GM19035 (cell line): ENCODE data around the gene EFCAB6.

Experiments used
- ATAC-seq: cut with Tn5 transposase; IDR thresholded peaks from one replicate; pipeline ENCODE4 v1.9.1; 2021; ENCODE audit not compliant: unreplicated experiment

Gene EFCAB6

DNA sequence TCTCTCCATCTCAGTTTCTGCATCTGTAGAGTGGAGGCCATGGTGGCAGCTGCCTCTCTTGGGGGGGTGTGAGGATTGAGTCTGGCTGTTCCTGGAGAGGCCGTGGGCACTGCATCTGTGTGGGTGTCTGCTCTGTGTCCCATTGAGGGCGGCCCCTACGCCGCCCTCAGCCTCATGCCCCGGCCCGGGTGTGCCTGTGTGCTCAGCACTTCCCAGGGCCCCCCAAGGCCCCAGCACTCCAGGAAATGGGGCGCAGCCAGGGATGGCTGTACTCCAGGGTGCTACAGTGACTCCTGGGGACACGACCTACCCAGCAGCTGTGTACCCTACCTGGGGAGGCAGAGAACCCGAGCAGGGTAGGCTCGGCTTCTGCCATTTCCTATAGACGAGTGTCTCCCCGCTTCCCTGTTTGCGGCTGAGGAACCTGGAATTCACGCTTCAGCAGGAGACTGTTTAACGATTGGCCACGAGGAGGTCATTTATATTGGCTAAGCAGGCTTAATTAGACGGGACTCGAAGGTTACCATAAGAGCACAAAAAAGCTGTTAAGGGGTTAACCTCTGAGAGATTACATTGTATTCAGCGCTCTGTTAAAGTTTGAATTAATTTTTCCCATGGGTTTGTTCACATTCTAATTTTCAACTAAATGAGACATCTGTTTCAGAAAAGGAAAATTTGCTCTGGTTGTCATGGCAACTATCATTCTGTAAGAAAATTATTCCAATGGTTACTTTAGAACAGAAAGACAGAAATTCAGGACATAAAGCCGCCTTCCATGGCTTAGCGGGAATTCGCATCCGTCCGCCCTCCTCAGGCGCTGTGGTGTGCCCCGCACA, 323.9 kb downstream of the EFCAB6 start:
- no peak for ATAC-seq

DNA sequence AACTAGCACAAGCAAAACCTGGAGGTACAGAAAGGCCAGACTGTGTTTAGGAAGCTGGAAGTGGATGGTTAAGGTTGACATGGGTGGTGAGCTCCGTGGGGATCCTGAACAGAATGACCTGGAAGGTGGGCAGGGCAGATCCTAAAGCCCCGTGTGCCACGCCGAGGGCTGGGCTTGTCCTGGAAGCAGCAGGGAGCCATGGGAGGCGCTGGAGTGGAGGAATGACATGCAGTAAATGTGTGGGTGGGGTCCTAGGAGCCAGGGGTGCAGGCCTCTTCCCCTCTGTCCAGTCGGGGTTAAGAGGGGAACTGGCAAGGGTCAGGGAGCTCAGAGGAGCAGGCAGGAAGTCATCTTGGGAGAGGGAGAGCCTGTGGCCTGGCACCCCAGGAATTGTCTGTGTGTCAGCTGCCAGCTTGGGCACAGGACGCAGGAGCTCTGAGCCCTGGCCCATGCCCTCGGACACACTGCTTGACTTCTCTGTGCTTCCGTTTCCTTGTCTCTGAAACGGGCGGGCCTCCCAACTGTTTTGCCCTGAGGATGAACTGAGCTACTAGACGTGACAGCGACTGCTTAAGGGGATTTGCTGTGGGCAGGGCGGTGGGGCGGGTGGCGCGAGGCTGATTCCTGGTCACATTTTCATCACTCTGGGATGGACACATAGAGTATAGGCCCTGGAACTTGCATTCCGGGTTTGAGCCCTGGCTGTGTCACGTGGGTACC, 324.6 kb downstream of the EFCAB6 start:
- no peak for ATAC-seq

DNA sequence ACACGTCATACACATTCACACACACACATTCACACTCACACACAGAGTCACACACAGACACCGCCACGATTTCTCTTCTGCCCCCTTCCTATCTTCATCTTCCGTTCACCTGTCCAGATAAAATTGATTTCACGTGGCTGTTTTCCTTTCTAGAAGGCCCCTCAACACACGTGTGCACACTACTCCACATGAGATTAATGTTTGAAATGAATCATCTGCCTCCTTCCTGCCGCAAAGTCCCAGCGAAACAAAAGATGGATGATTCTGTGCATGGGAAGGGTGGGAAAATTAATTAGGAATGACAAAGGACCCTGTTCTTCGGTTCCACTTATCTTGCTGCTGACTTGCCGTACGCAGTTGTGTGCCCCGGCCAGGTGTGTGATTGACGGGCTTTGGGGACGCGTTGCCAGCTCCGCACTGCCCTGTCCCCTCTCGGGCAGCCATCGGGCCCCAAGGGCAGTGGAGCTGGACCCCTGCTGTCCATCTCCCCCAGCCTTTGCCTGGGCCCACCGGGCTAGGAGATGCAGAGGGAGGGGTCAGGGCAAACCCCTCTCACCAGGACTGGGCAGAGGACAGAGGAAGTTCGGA, 326.5 kb downstream of the EFCAB6 start:
- ATAC-seq = no peak

DNA sequence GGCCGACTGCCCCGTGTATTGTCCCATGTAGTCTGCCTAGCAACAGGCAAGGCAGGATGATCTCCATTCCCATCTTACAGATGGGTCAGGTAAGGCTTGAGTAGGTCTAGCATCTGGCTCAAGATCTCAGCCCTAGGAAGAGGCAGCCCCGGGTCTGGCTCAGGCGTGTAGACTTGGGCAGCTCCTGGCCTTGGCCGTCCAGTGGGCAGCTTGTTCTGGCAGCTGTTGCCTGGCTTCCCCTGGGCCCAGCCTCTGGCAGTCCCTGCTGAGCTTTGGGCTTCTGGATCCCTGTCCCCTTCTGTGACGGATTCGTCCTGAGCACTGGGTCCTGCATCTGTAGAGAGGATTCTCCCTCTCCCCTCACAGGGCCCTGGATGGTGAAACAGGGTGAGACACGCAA, 327.9 kb downstream of the EFCAB6 start:
- ATAC-seq = no peak

DNA sequence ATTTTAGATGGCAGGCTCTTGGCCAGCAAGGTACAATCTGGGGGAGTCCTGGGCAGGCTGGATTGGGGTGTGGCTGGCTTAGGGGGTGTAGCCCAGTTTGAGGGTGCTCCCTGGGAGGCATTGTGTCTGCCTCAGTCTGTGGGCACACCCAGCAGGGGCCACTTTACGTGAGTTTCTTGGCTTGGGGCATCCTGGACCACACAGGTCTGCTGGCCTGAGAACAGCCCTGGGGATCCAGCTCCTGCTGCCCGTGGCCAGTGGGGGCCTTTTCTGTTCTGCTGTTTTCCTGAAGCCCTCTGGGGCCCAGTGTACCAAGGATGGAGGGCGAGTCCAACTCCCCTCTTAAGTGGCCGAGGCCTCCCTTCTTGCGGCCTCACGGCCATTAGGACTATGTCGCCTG, 328.4 kb downstream of the EFCAB6 start:
- no peak for ATAC-seq

DNA sequence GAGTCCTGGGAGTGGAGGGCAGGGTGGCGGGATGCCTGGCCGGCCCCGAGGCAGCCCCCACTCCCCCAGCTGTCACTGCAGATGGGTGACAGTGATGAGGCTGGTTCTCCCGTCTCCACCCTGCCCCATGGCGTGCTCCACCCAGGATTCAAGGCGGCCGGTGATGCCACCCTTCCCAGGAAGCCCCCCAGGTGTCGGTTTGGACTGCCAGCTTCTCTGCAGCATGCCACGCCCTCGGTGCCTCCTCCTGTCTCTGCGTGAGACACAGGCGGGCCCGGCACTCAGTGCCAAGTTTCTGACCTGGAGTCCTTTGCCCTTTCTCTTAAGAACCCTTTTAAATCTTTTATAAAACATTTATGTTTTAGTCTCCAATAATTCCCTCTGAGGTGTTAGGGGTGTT, 328.8 kb downstream of the EFCAB6 start:
- no peak for ATAC-seq

DNA sequence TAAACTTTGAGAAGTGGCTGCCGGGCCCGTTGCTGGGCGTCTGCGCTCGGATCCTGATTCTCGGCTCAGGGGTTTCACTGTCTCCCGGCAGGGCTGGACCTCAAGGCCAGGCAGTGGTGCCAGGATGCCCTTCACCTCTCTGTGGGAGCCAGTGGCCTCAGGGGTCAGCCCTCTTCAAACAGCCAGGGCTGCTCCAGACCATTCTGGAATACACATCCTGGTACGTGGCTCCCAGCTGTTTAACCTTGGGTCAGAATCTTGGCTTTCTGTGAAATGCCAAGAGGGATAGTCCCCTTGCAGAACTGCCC, 329.8 kb downstream of the EFCAB6 start:
- no peak for ATAC-seq

DNA sequence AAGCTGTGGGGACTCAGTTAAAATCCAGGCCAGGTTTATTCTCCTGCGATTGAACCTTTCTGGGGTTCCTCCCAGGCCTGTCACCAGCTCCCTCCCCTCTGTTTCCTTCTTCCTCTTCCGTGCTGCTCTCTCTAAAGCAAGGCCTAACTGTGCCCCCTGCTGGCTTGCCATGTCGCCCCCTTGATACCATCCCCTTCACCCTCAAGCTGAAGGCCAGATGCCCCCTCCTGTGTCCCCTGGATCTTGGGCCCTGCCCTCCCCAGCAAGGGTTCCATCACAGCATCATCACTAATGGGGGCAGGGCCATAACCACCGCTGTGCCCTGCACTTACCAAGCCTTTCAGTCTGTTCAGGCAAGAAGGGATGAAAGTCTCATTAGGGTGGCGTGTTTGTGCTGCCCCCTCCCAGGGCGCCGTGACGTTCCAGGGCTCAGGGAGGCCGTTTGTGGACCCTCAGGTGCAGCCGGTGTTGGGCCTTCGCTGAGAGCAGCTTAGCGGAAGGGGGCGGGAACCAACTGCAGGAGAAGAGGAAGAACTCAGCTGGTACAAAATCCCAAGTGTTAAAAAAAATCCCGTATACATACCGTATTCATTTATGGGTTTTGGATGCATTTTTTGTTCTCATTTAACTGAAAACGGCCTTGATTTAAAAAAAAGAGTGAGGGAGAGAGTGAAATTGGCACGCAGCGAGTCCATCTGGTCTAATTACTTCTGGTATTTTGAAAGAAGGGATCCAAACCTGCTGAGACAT, 330.4 kb downstream of the EFCAB6 start:
- ATAC-seq = no peak

DNA sequence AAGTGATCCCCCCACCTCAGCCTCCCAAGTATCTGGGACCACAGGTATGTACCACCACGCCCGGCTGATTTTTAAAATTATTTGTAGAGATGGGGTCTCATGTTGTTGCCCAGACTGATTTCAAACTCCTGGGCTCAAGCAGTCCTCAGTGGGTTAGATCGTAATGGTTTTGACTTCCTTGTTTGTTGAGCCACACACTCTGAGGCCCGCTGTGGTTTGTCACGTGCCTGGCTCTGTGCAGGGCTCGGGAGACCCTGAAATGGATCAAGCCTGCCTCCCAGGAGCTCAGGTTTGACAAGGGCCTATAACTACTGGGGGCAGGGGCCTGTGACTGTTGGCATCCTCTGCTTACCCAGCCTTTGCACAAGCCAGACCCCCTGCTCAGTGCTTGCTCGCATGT, 332.1 kb downstream of the EFCAB6 start:
- ATAC-seq = no peak

DNA sequence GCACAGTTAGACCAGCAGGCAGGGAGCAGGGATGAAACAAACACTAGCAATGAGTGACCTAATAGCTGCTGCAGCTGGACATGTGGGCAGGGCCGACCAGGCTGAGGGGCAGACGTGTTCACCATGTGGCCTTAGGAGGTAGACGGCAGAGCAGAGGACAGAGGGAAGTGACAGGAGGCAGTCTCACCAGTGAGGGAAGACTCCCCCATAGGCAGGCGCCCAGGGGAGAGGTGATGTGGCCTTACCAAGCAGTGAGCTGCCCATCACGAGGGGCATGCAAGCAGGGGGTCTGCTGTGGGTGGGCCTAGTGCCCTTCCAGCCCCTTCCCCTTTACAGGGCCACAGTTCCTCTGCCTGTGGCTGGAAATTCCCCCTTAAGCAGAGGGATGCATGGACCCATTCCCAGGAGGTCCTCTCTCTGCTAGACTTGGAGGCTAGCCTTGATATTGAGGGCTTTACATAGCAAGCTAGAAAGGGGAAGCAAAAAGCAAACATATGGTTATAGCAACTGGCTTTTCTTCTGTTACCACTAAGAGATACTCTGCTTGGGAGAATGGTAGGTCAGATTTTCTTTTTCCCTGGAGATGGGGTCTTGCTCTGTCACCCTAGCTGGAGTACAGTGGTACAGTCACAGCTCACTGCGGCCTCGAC, 332.7 kb downstream of the EFCAB6 start:
- ATAC-seq = no peak
